Endodermal cell (in vitro differentiated cells): ENCODE results near the gene PITPNM3. TPM values are rescaled to one million over a fixed set of nuclear protein-coding genes. Genes with fewer than 3 reads are reported as not detected.

Experiments
- DNase-seq: peaks from one replicate; pipeline ENCODE4 v3.0.0-alpha.2; 2017
- H3K27ac ChIP-seq: 2 replicates; pipeline ENCODE4 v1.5.1; 2013; ENCODE audit warnings: mild to moderate bottlenecking, low read depth, low read length, moderate library complexity
- H3K27me3 ChIP-seq: 2 replicates; pipeline ENCODE4 v1.6.1; 2013; ENCODE audit warnings: mild to moderate bottlenecking, low read length, moderate library complexity; ENCODE audit not compliant: insufficient read depth, control insufficient read depth, poor library complexity, severe bottlenecking
- H3K36me3 ChIP-seq: 2 replicates; pipeline ENCODE4 v1.7.0; 2013; ENCODE audit warnings: mild to moderate bottlenecking, low read length, moderate library complexity; ENCODE audit not compliant: control insufficient read depth, insufficient read depth
- H3K4me1 ChIP-seq: one replicate; pipeline ENCODE4 v1.7.0; 2013; ENCODE audit warnings: low read length; ENCODE audit not compliant: control insufficient read depth, insufficient read depth
- H3K4me3 ChIP-seq: 2 replicates; pipeline ENCODE4 v1.5.1; 2013; ENCODE audit warnings: mild to moderate bottlenecking, low read length, moderate library complexity
- H3K9ac ChIP-seq: 2 replicates; pipeline ENCODE4 v1.6.1; 2013; ENCODE audit warnings: mild to moderate bottlenecking, low read length, moderate library complexity; ENCODE audit not compliant: poor library complexity, severe bottlenecking; ENCODE audit errors: extremely low read depth
- H3K9me3 ChIP-seq: 2 replicates; pipeline ENCODE4 v1.6.1; 2013; ENCODE audit warnings: mild to moderate bottlenecking, low read length, moderate library complexity; ENCODE audit not compliant: control insufficient read depth
- H3K27ac Mint-ChIP-seq: 2 replicates; pipeline ENCODE4 v1.8.0; 2020; ENCODE audit warnings: mixed read lengths
- H3K27me3 Mint-ChIP-seq: 2 replicates; pipeline ENCODE4 v1.8.0; 2021; ENCODE audit warnings: mild to moderate bottlenecking, mixed read lengths; ENCODE audit not compliant: insufficient read depth
- H3K36me3 Mint-ChIP-seq: 2 replicates; pipeline ENCODE4 v1.8.0; 2020; ENCODE audit warnings: low read depth, mixed read lengths
- H3K4me1 Mint-ChIP-seq: 2 replicates; pipeline ENCODE4 v1.8.0; 2020; ENCODE audit warnings: mixed read lengths
- H3K4me3 Mint-ChIP-seq: 2 replicates; pipeline ENCODE4 v1.8.0; 2020; ENCODE audit warnings: mild to moderate bottlenecking, moderate library complexity, mixed read lengths
- H3K9me3 Mint-ChIP-seq: 2 replicates; pipeline ENCODE4 v1.8.0; 2020; ENCODE audit warnings: mild to moderate bottlenecking, mixed read lengths
- CTCF ChIP-seq: fragments of 200-600 bp; sonication (generic); conservative IDR thresholded peaks from 2 replicates; pipeline ENCODE4 v1.5.0; 2021; ENCODE audit warnings: antibody characterized with exemption, mild to moderate bottlenecking
- WGBS, 2 experiments: methylation state at CpG; one replicate each; pipeline versions ENCODE4 v1.1.5 to v1.1.7; 2013; ENCODE audit warnings: missing lambda C conversion rate in 2 of 2, mixed read lengths in 1 of 2; ENCODE audit not compliant: insufficient coverage in 1 of 2, insufficient read length in 1 of 2; 5-methylcytosine and 5-hydroxymethylcytosine counted together
- total RNA-seq, 2 donors: library from RNA; stranded (reverse); fragmentation: NEBNext Ultra II Directional in 1 of 2; extraction: Animal tissue kit (Norgen Biotek cat#: 25700) in 1 of 2; gene quantifications; 2 replicates in 1 of 2; 3 replicates in 1 of 2; pipeline ENCODE4 v1.2.1, GENCODE V29; 2021

Gene PITPNM3
- total RNA-seq, 2 donors from 2014 or later = 1.8 to 2.7 TPM

GRCh38 chr17:6544011-6544370, 12.4 kb downstream of the PITPNM3 start:
- WGBS, 2 experiments = 92 to 95% methylated on average over 4 to 5 of the region's 5 CpGs
- H3K27ac Mint-ChIP-seq = no peak overlapping the region
- Histone ChIP-seq H3K9me3 (no peaks in the 10 kb centered on the region), H3K4me3 (no peak overlapping the region), H3K27ac (no peak overlapping the region), H3K4me1 (no peaks in the 10 kb centered on the region), H3K36me3 (no peaks in the 10 kb centered on the region), H3K27me3 (no peaks in the 10 kb centered on the region), H3K9ac (no peak overlapping the region)
- TF ChIP-seq CTCF = no peak
- H3K9me3 Mint-ChIP-seq = no peaks in the 10 kb centered on the region
- no peak for DNase-seq
- H3K4me3 Mint-ChIP-seq = no peak overlapping the region
- peaks cover 6% of the 10 kb centered on the region for H3K4me1 Mint-ChIP-seq
- H3K27me3 Mint-ChIP-seq = no peaks in the 10 kb centered on the region
- H3K36me3 Mint-ChIP-seq = no peaks in the 10 kb centered on the region

GRCh38 chr17:6543079-6544010, 13.0 kb downstream of the PITPNM3 start:
- Histone ChIP-seq H3K4me3 (no peak overlapping the region), H3K9ac (no peak overlapping the region), H3K36me3 (no peaks in the 10 kb centered on the region), H3K4me1 (no peaks in the 10 kb centered on the region), H3K27ac (no peak overlapping the region), H3K9me3 (no peaks in the 10 kb centered on the region), H3K27me3 (no peaks in the 10 kb centered on the region)
- H3K9me3 Mint-ChIP-seq = no peaks in the 10 kb centered on the region
- H3K27me3 Mint-ChIP-seq = no peaks in the 10 kb centered on the region
- 94 to 99% methylated on average over 10 to 16 of the region's 16 CpGs for WGBS, 2 experiments
- H3K4me3 Mint-ChIP-seq = no peak overlapping the region
- DNase-seq = no peak
- H3K4me1 Mint-ChIP-seq = peaks cover 6% of the 10 kb centered on the region
- no peak for TF ChIP-seq CTCF
- H3K36me3 Mint-ChIP-seq = no peaks in the 10 kb centered on the region
- H3K27ac Mint-ChIP-seq = no peak overlapping the region

GRCh38 chr17:6542577-6542976, 13.8 kb downstream of the PITPNM3 start:
- peaks cover 6% of the 10 kb centered on the region for H3K4me1 Mint-ChIP-seq
- no peak for TF ChIP-seq CTCF
- H3K27ac Mint-ChIP-seq = no peak overlapping the region
- no peaks in the 10 kb centered on the region for H3K36me3 Mint-ChIP-seq
- H3K9me3 Mint-ChIP-seq = peaks cover under 1% of the 10 kb centered on the region
- no peaks in the 10 kb centered on the region for H3K27me3 ChIP-seq
- 86 to 90% methylated on average over 3 to 4 of the region's 4 CpGs for WGBS, 2 experiments
- no peaks in the 10 kb centered on the region for H3K9me3 ChIP-seq
- no peaks in the 10 kb centered on the region for H3K36me3 ChIP-seq
- no peaks in the 10 kb centered on the region for H3K4me1 ChIP-seq
- H3K9ac ChIP-seq = no peak overlapping the region
- no peak overlapping the region for H3K4me3 ChIP-seq
- DNase-seq = no peak
- H3K4me3 Mint-ChIP-seq = no peak overlapping the region
- H3K27ac ChIP-seq = no peak overlapping the region
- H3K27me3 Mint-ChIP-seq = no peaks in the 10 kb centered on the region
